Neuronal stem cell (in vitro differentiated cells): ENCODE measurements around the gene TEX29.

Source experiments
- DNase-seq: peaks from one replicate; pipeline ENCODE4 v3.0.0-alpha.2; 2013; ENCODE audit warnings: low spot score
- H2AFZ ChIP-seq: one replicate; pipeline ENCODE4 v1.6.1; 2013; ENCODE audit warnings: mild to moderate bottlenecking, low read length, inconsistent platforms
- H2AK5ac ChIP-seq: 2 replicates; pipeline ENCODE4 v1.6.1; 2013; ENCODE audit warnings: low read depth, mild to moderate bottlenecking, inconsistent platforms, low read length, moderate library complexity, mixed read lengths
- H2BK120ac ChIP-seq: 2 replicates; pipeline ENCODE4 v1.6.1; 2013; ENCODE audit warnings: low read depth, mild to moderate bottlenecking, inconsistent platforms, low read length, moderate library complexity, mixed read lengths
- H2BK12ac ChIP-seq: one replicate; pipeline ENCODE4 v1.6.1; 2013; ENCODE audit warnings: low read length, inconsistent platforms
- H2BK15ac ChIP-seq: 2 replicates; pipeline ENCODE4 v1.6.1; 2013; ENCODE audit warnings: mild to moderate bottlenecking, low read length, inconsistent platforms, mixed read lengths
- H2BK5ac ChIP-seq: one replicate; pipeline ENCODE4 v1.6.1; 2013; ENCODE audit warnings: inconsistent platforms, mild to moderate bottlenecking, low read length, moderate library complexity
- H3K14ac ChIP-seq: one replicate; pipeline ENCODE4 v1.6.1; 2013; ENCODE audit warnings: low read length, inconsistent platforms
- H3K18ac ChIP-seq: 2 replicates; pipeline ENCODE4 v1.6.1; 2013; ENCODE audit warnings: low read length, inconsistent platforms
- H3K23ac ChIP-seq: 2 replicates; pipeline ENCODE4 v1.6.1; 2013; ENCODE audit warnings: low read depth, mild to moderate bottlenecking, mixed read lengths, low read length, inconsistent platforms; ENCODE audit not compliant: poor library complexity
- H3K27ac ChIP-seq: replicated peaks from 3 replicates; pipeline ENCODE4 v1.5.1; 2013; ENCODE audit warnings: low read length, inconsistent platforms
- H3K27me3 ChIP-seq, 3 experiments: 2 replicates each; pipeline ENCODE4 v1.6.1; 2013; ENCODE audit warnings: low read length in 3 of 3, mild to moderate bottlenecking in 2 of 3, inconsistent platforms in 1 of 3, low read depth in 1 of 3, mixed read lengths in 1 of 3, moderate library complexity in 1 of 3; ENCODE audit not compliant: control insufficient read depth in 3 of 3, insufficient read depth in 3 of 3
- H3K36me3 ChIP-seq, 2 donors: replicated peaks in 1 of 2; 2 replicates each; pipeline ENCODE4 v1.6.1; 2013; ENCODE audit warnings: low read length in 2 of 2; ENCODE audit not compliant: control insufficient read depth in 2 of 2, insufficient read depth in 2 of 2
- H3K4ac ChIP-seq: 2 replicates; pipeline ENCODE4 v1.6.1; 2013; ENCODE audit warnings: inconsistent platforms, mild to moderate bottlenecking, low read length, moderate library complexity
- H3K4me1 ChIP-seq, 2 donors: 1 replicate in 1 of 2; 2 replicates in 1 of 2; pipeline ENCODE4 v1.6.1; 2013; ENCODE audit warnings: low read length in 2 of 2, low read depth in 1 of 2; ENCODE audit not compliant: control insufficient read depth in 2 of 2, insufficient read depth in 1 of 2
- H3K4me2 ChIP-seq: one replicate; pipeline ENCODE4 v1.6.1; 2013; ENCODE audit warnings: mild to moderate bottlenecking, low read length, inconsistent platforms; ENCODE audit not compliant: insufficient read depth, poor library complexity, severe bottlenecking
- H3K4me3 ChIP-seq, 2 donors: 2 replicates each; pipeline ENCODE4 v1.5.1; 2013; ENCODE audit warnings: low read length in 2 of 2, mild to moderate bottlenecking in 2 of 2, inconsistent platforms in 1 of 2, moderate library complexity in 1 of 2
- H3K79me1 ChIP-seq: one replicate; pipeline ENCODE4 v1.6.1; 2013; ENCODE audit warnings: low read depth, mild to moderate bottlenecking, inconsistent platforms, low read length, moderate library complexity
- H3K9ac ChIP-seq: one replicate; pipeline ENCODE4 v1.6.1; 2013; ENCODE audit warnings: mild to moderate bottlenecking, low read depth, low read length, inconsistent platforms; ENCODE audit not compliant: poor library complexity
- H3K9me3 ChIP-seq, 2 donors: replicated peaks in 1 of 2; 2 replicates each; pipeline versions ENCODE3 to v1.6.1; 2013; ENCODE audit warnings: low read length in 2 of 2, mild to moderate bottlenecking in 2 of 2, inconsistent platforms in 1 of 2, low read depth in 1 of 2, mixed read lengths in 1 of 2, moderate library complexity in 1 of 2; ENCODE audit not compliant: control insufficient read depth in 2 of 2, insufficient read depth in 1 of 2
- H4K8ac ChIP-seq: one replicate; pipeline ENCODE4 v1.6.1; 2013; ENCODE audit warnings: low read depth, mild to moderate bottlenecking, inconsistent platforms, low read length, moderate library complexity
- H4K91ac ChIP-seq: one replicate; pipeline ENCODE4 v1.6.1; 2013; ENCODE audit warnings: low read length, low read depth, mild to moderate bottlenecking, inconsistent platforms; ENCODE audit not compliant: poor library complexity
- WGBS, 2 donors: extraction: QIAGEN DNeasy Blood & Tissue Kit; methylation state at CpG; one replicate each; pipeline ENCODE4 v1.1.7; 2013; ENCODE audit warnings: missing lambda C conversion rate in 2 of 2, mixed read lengths in 1 of 2; ENCODE audit not compliant: insufficient read length in 2 of 2, insufficient replicate concordance in 1 of 2; ENCODE audit errors: extremely low coverage in 2 of 2; 5-methylcytosine and 5-hydroxymethylcytosine counted together

TEX29 gene

DNA sequence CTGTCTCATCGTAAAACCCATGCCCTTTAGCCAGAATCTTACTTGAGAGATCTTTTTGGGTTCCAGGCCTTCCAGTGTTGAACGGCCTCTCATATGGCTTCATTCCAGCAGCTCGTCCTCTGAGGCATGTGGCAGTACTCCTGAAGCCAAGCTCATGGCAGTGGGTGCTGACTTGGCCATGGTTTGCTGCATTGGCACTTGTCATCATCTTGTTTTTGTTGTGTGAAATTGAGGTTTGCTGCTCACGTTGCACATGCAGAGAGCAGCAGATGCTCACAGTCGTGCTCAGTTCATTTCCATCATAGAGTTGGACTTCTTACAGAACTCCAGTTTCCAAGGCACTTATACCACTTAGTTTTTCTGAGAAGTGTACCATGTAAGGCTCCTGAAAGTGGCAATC lies 14.9 kb downstream of the TEX29 start:
- Histone ChIP-seq H3K36me3 (no peaks in the 10 kb centered on the region), H3K27ac (no peak overlapping the region), H3K4me3 (no peak overlapping the region), H2AK5ac (no peak overlapping the region), H2BK120ac (no peak overlapping the region), H3K79me1 (no peaks in the 10 kb centered on the region), H3K27me3 (no peaks in the 10 kb centered on the region), H3K18ac (no peak overlapping the region), H3K14ac (no peak overlapping the region), H3K9ac (no peak overlapping the region), H2AFZ (no peak overlapping the region), H2BK5ac (no peak overlapping the region), H2BK15ac (no peak overlapping the region), H3K4me1 (no peaks in the 10 kb centered on the region), H3K4me2 (no peak overlapping the region), H3K23ac (no peak overlapping the region), H4K91ac (no peak overlapping the region), H3K9me3 (peaks cover 0 to 2% of the 10 kb centered on the region in 2 donors), H2BK12ac (no peak overlapping the region), H4K8ac (no peak overlapping the region), H3K4ac (no peak overlapping the region)
- WGBS, 2 donors, result no CpG with 5 or more reads among the region's 5 CpGs
- no peak for DNase-seq

DNA sequence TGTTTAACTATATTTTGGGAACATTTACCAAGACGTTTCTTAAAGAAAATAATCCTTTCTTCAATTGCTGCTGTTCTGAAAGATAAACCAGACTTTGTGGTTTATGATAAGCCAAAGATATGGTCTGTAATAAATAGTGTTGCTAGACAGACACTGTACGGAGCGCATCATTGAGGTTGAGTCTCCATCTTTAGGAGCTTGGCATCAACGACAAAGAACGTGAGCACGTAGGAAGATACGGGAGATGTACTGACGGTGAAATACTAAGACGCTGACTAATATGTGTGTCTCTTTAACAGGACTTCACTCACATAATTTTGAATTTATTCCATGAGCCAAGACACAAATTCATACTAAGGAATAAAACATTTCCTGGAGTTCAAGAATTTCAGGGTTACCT lies 16.2 kb downstream of the TEX29 start:
- no peak overlapping the region for H2BK120ac ChIP-seq
- H4K8ac ChIP-seq, result no peak overlapping the region
- DNase-seq, result no peak
- H3K18ac ChIP-seq, result no peak overlapping the region
- H3K23ac ChIP-seq, result no peak overlapping the region
- no peaks in the 10 kb centered on the region for H3K4me1 ChIP-seq
- no peak overlapping the region for H3K27ac ChIP-seq
- H3K9ac ChIP-seq, result no peak overlapping the region
- H2BK12ac ChIP-seq, result no peak overlapping the region
- no peak overlapping the region for H3K4me2 ChIP-seq
- WGBS, 2 donors, result no CpG with 5 or more reads among the region's 9 CpGs
- H3K27me3 ChIP-seq, result no peaks in the 10 kb centered on the region
- H2AFZ ChIP-seq, result no peak overlapping the region
- H3K4me3 ChIP-seq, result no peak overlapping the region
- no peaks in the 10 kb centered on the region for H3K36me3 ChIP-seq
- no peaks in the 10 kb centered on the region for H3K79me1 ChIP-seq
- H3K9me3 ChIP-seq, result peaks cover 0 to 2% of the 10 kb centered on the region in 2 donors
- no peak overlapping the region for H2BK15ac ChIP-seq
- no peak overlapping the region for H4K91ac ChIP-seq
- H3K14ac ChIP-seq, result no peak overlapping the region
- H2BK5ac ChIP-seq, result no peak overlapping the region
- no peak overlapping the region for H2AK5ac ChIP-seq
- H3K4ac ChIP-seq, result no peak overlapping the region

DNA sequence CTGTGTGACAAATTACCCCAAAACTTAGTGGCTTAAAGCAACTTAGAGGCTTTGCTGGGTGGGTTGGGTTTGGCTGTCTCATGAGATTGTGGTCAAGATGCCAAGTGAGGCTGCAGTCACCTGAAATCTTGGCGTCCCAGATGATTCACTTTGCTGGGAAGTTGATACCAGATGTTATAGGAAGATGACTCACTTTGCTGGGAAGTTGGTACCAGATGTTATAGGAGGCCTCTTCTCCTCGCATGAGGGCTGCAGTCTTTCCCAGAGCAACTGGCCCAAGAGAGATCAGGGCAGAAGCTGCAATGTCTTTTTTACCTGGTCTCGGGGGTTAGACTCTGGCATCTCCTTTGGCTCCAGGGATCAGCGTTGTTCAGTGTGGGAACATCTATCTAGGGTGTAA lies 16.8 kb downstream of the TEX29 start:
- no peak overlapping the region for H3K14ac ChIP-seq
- no peaks in the 10 kb centered on the region for H3K27me3 ChIP-seq
- no peak overlapping the region for H4K8ac ChIP-seq
- no peak overlapping the region for H3K23ac ChIP-seq
- no peaks in the 10 kb centered on the region for H3K79me1 ChIP-seq
- H3K9me3 ChIP-seq, result peaks cover 0 to 2% of the 10 kb centered on the region in 2 donors
- no peak overlapping the region for H4K91ac ChIP-seq
- H2AFZ ChIP-seq, result no peak overlapping the region
- H3K27ac ChIP-seq, result no peak overlapping the region
- whole genome bisulfite sequencing, 2 donors, result no CpG with 5 or more reads among the region's 4 CpGs
- no peak overlapping the region for H3K4ac ChIP-seq
- no peak overlapping the region for H2BK5ac ChIP-seq
- H2AK5ac ChIP-seq, result no peak overlapping the region
- no peak overlapping the region for H3K18ac ChIP-seq
- no peaks in the 10 kb centered on the region for H3K4me1 ChIP-seq
- no peak overlapping the region for H2BK15ac ChIP-seq
- no peak overlapping the region for H3K4me2 ChIP-seq
- no peak for DNase-seq
- no peak overlapping the region for H2BK12ac ChIP-seq
- H3K9ac ChIP-seq, result no peak overlapping the region
- no peaks in the 10 kb centered on the region for H3K36me3 ChIP-seq
- no peak overlapping the region for H2BK120ac ChIP-seq
- H3K4me3 ChIP-seq, result no peak overlapping the region

DNA sequence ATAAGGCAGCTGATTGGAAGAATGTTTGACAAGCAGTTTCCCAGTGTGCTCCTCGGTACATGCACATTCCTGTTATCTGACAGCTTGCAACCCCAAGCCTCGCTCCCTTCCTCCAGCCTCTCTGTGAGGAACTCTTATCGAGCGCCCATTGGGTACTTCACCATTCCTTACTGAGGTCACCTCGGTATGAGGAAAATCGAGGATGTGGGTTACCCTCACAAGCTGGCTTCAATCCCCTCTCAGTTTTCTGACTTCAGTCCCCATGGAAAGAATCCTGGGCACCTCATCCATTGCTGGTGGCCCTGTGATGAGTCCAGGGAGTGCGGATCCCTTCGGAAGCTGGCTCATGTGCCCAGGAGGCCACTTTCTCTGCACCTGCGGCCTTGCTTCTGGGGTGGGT lies 17.3 kb downstream of the TEX29 start:
- no CpG with 5 or more reads among the region's 9 CpGs for WGBS, 2 donors
- Histone ChIP-seq H3K9me3 (peaks cover 0 to 2% of the 10 kb centered on the region in 2 donors), H2BK5ac (no peak overlapping the region), H3K4me3 (no peak overlapping the region), H2BK120ac (no peak overlapping the region), H4K8ac (no peak overlapping the region), H3K9ac (no peak overlapping the region), H3K18ac (no peak overlapping the region), H3K4ac (no peak overlapping the region), H3K23ac (no peak overlapping the region), H3K79me1 (no peaks in the 10 kb centered on the region), H3K4me2 (no peak overlapping the region), H2AFZ (no peak overlapping the region), H3K14ac (no peak overlapping the region), H3K4me1 (no peaks in the 10 kb centered on the region), H3K36me3 (no peaks in the 10 kb centered on the region), H2AK5ac (no peak overlapping the region), H4K91ac (no peak overlapping the region), H2BK15ac (no peak overlapping the region), H2BK12ac (no peak overlapping the region), H3K27me3 (no peaks in the 10 kb centered on the region), H3K27ac (no peak overlapping the region)
- no peak for DNase-seq
